Stimulated activated CD8-positive, alpha-beta memory T cell treated with anti-CD3 and anti-CD28 coated beads, Interleukin-2, amount 100 ng/mL, for 1 hour (primary cell): ENCODE measurements around the gene DIAPH1.
"Not testable (repeated sequence)": the region's sequence is repeated elsewhere in the genome, so short reads cannot be mapped to it uniquely, and the experiment has no call there.

ENCODE experiments used
- DNase-seq, 2 donors: peaks; one replicate each; pipeline ENCODE4 v3.0.0-alpha.2; 2020; ENCODE audit warnings: low read depth in 2 of 2

DIAPH1 gene

DNA sequence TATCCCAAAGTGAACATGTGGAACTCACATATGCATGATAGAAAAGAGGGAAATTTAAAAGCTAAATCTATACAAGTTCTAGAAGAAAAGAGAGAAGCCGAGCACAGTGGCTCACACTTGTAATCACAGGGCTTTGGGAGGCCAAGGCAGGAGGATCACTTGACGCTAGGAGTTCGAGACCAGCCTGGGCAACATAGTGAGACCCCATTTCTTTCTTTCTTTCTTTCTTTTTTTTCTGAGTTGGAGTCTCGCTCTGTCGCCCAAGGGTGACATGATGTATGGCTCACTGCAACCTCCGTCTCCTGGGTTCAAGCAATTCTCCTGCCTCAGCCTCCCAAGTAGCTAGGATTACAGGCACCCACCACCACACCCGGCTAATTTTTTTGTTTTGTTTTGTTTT lies 8.9 kb downstream of the DIAPH1 start:
- DNase-seq: not testable (repeated sequence)

DNA sequence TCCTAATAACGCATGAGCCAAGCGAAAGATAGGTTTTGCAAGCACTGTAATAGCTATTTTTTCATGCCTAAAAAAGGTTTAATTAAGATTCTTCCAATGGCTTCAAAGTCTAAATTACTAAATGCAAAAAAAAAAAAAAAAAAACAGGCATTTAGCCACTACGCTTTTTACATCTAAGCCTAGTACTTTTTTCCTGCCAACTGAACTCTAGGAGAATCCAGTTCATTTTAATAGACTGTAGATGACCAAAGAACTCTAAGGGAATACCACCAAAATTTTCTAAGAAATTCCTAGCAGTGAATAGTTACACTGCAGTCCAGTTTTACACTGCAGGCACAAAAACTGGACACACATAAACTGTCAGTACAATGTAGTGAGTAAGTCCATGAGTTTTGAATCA lies 9.8 kb downstream of the DIAPH1 start:
- no peak for DNase-seq

DNA sequence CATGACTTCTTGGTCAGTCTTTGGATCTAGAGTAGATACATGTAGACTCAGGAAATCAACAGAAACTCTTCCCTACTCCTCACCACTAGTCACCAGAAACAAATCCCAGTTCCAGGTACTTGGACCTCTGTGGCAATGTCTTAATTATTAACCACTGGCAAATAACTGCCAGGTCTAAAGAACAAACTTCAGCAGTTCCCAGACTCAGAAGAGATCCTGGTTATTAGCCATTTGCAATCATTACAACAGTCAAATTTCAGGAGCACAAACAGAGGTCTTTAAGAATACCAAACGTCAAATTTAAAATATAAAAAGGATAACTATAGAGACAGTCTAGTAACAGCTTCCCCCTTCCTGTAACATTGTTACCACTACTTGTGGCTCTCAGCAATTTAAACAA lies 10.2 kb downstream of the DIAPH1 start:
- DNase-seq: no peak

DNA sequence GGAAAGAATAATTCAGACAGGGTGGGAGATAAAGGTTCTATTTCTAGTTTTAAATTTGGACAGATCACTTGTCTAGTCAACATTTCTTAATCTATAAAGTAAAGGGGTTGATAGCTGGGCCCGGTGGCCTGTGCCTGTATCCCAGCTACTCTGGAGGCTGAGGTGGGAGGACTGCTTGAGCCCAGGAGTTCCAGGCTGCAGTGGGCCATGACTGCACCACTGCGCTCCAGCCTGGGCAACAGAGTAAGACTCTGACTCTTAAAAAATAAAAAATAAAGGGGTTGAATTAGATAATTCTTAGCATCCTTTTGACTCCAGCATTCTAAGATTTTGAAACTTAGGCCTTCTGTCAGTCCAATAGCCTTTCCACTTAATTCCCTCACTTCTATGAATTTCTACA lies 10.8 kb downstream of the DIAPH1 start:
- no peak for DNase-seq

DNA sequence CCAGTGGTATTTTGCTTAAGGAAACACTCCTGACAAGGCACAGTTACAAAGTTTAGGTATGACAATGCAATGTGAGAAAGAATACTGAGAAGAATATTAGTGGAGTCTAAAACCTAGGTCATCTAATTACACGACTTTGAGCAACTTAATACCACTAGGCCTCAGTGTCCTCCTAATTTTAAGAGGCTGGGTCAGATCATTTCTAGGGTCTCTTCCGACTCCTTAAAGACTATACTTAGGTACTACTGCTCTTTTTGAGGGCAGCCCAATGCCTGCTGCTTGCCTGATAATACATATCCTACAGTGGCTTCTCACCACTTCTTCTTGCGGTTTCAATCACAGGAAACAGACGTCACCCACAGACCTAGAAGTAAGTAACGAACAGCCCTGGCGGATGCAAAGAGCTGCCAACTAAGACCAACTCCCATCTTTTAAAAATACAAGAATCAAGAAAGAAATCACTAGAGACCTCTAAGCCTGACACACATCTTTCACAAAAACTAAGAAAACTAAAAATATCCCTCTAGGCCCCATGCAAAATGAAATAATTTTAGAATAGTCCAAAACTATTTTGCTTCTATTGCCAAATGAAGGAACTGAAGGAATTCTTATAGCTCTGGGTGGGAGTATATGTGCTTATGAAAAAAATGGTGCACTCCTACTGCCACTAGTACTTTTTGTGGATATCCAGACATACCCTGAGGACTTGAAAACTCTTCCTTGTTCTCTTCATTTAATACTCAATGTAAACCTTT lies 13.1 kb downstream of the DIAPH1 start:
- DNase-seq: peak; percentile 55 to 56

DNA sequence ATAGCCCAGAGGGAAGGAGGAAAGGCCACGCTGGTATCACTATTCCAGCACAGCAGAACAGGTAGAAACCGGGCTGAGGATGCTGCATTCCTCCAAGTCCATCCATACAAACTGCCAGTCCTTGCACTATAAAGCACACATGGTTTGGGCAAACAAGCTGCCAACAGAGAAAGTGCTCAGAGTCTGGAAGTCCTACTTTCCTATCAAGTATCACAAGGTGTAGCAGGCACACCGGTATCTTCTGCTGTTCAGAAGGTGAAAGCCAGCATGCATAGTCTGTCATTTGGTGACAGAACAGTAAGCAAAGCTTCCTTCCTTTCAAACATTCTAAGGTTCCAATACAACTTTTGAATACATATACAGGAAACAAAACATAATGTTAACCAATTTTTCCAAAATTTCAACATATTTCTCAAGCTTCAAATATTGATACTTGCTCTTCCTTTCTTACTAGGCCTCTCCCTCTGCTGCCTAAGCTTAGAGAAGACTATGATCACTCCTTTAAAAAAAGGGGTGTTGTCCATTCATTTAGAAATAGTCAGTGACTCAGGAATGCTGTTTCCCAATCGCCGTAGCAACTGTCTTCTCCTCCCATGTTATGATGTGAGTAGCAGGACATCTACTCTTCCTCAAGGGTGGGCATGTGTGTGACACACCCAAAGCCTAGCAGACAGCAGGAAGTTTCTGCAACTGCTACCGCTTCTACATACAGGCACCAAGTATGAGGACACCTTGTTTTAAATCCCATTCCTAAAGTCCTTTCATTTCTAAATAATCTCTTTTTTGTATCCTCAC lies 14.7 kb downstream of the DIAPH1 start:
- no peak for DNase-seq

DNA sequence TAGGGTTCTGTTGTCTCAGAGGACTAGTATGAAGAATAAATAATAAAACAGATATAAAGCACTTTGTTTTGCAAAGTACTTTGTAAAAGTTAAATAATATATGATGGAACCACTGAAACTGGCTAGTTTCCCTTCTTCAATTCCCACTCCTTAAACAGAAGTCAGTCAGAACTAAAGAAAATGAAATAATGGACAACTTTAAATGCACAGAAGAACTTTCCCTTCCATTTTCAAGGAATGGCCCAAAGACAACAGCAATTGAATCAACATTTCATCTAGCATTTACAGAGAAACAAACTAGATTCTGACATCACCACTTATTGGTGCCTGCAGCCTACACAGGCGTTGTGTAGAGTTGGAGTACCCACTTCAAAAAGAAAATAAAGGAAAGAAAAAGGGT lies 16.2 kb downstream of the DIAPH1 start:
- DNase-seq: no peak

DNA sequence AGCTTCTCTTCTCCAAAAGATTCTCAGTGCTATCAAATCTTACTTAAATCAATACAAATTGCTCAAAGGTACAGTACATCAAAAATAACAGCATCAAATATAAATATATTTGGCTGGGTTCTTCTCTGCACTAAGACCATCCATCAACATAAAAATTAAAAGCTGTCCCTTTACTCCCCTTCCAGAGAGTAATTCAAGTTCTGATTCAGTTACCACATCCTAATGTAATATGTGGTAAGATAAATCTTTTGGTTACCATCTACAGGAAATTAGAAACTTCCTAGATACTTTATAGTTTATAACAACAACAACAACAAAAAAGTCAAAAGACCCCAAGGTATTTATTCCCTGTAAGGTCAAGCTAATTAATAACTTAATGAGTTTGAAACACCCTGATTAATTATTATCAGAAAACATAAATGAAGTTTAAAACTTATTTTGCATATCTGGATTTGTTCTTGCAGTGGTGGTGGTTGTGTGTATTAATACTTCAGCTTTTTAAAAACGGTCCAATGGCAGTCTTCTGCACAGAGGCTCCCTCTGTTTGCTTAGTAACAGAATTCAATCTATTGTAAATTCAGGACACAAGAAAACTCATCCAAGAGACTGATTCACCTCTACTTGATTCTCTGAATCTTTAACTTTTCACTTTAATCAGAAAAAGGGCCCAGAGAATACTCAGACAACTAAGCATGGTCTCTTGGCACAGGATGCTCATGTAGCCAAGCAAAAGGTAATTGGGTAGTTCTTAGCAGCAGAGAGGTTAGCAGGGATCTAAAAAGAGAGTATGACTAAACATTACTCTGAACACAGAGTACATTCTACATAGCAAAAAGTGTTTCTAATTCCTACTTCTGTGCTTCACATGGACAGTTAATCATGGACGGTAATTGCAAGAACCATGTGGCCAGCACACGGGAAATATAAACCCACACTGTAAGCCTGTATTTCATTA lies 20.1 kb downstream of the DIAPH1 start:
- DNase-seq: no peak

DNA sequence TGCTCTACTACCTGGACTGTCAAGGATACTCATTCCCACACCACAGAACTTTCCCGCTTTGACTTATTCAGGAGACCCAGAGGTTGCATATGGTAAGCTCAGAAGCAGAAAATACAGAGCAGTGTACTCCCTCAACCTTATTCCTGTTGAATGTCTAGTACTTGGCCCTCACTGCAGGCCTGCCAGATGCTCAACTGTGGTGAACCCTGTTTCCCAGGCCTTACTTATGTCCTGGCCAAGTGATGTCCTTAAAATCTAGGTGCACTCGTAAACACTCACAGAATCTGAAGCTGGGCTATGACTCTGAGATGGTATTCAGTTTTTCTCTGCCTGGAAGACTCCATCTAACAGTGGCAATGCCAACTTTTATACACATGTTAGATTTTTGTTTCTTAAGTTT lies 21.0 kb downstream of the DIAPH1 start:
- no peak for DNase-seq

DNA sequence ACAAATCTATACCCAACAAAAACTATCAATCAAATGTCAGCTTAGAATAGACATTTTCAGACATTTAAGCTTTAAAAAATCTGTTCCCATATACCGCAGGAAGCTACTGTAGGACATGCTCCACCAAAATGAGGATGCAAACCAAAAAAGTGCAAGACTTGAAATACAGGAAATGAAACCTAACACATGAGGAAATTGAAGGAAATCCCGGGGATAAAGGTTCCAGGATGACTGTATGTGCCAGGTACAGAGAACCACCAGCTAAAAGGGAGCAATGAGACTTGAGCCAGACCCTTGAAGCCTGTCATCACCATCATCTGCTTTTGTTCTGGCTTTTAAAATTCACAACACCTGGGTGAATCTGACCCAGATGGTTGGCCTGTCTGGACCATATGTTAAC lies 21.4 kb downstream of the DIAPH1 start:
- no peak for DNase-seq

DNA sequence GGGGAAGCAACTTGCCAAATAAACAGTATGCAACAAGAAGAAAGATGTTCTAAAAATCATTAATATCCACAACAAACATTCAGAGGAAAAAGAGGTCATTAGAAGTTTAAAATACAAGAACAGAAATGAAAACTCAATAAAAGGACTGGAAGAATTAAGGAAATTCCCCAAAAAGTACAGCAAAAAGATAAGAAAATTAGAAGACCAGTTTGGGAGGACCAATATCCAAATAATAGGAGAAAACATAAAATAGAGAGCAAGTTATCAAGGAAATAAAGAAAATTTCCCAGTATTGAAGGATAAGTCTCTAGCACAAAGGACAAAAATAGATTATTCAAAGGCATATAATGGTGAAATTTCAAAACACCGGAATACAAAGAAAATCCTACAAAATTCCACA lies 21.9 kb downstream of the DIAPH1 start:
- no peak for DNase-seq

DNA sequence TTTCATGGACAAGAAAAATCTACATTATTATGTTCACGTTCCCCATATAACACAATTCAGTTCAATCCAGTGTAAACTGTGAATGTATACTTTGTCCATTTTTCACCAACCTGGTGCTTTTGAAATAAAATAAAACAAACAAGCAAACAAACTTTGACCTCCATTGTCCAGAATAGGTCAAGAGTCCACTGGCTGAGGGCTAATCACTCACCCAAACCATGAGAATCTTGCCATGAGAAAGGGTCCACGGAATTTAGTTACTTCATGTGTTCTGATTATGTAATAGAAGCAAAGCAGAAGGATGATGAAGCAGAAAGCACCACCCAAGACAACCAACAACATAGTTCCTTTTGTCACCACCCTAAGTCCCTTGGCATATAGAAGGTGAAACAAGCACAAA lies 28.7 kb downstream of the DIAPH1 start:
- no peak for DNase-seq

DNA sequence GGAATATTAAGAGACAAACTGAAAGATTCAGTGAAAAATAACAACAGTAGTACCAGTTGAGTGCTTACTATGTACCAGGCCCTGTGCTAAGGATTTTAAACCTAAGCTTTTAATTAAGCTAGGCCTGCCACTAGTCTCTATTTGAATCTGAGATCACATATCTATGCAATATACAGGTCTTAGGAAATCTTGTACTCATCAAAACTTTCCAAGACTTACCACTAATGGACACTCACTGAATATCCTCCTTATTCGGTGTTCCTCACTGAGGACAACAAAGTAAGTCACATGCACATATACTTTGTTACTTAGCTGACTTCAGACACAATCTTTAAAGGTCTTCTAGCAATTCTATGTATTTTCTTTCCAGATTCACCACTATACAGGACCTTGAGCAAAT lies 32.6 kb downstream of the DIAPH1 start:
- DNase-seq: no peak

DNA sequence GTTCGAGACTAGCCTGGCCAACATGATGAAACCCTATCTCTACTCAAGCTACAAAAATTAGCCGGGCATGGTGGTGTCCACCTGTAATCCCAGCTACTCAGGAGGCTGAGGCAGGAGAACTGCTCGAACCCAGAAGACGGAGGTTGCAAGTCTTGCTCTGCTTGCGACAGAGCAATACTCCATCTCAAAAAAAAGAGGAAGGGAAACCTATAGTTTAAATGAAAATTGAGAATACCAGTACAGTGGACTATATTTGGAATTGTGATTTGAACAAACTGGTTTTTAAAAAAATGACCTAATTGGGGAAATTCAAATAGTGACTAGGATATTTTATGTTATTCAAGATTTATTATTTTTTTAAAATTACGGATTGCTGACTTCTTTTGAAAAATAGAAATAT lies 33.2 kb downstream of the DIAPH1 start:
- no peak for DNase-seq

DNA sequence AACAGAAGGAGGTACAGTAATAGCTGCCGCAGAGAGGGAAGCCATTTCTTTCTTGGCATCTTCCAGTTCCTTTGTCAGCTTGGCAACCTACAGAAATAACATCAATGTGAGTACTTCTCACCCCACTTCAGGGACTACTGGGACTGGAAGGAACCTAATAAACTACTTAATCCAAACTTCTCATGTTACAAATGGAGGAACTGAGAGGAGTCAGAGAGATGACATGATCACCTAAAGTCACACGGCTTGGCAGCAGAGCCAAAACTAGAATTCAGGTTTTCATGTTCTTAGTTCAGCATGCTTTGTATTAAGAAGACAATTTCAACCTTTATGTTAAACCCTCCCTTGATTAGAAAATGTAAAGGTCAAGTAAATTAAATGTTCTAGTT lies 44.7 kb downstream of the DIAPH1 start:
- DNase-seq: no peak

DNA sequence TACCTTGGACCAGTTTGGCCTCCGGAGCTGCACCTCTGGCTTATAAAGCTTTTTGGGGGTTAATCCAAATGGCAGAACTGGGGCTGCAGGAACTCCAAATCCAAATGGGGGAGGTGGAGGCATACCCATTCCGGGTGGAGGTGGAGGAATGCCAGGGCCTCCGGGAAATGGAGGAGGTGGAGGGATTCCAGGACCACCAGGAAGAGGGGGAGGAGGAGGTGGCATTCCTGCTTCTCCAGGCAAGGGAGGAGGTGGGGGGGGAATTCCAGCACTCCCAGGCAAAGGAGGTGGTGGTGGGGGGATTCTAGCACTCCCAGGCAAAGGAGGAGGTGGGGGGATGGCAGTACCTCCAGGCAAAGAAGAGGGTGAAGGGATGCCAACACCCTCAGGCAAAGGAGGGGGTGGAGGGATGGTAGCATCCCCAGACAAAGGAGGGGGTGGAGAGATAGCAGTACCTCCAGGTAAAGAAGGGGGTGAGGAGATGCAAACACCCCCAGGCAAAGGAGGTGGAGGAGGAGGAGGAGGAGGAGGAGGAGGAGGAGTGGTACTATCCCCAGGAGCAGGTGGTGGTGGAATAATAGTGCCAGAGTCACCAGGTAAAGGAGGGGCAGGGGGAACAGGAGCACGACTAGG lies 45.2 kb downstream of the DIAPH1 start:
- DNase-seq: no peak

DNA sequence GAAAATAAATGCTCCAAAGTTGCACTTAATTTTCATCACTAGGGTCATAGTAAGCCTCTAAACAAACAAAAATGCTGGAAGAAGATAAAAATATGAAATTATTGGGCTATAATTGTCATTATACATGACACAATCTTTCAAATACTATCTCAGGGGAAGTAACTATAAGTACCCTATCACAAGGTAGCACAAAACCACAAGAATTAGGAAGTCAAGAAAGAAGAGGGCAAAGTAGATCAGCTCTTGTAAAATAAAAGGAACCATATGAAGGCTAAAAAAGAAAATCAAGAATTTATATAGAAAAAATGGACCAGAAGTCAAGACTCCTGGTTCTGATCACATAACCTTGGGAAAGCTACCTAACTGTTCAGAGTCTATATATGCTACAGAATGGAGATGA lies 48.1 kb downstream of the DIAPH1 start:
- DNase-seq: no peak

DNA sequence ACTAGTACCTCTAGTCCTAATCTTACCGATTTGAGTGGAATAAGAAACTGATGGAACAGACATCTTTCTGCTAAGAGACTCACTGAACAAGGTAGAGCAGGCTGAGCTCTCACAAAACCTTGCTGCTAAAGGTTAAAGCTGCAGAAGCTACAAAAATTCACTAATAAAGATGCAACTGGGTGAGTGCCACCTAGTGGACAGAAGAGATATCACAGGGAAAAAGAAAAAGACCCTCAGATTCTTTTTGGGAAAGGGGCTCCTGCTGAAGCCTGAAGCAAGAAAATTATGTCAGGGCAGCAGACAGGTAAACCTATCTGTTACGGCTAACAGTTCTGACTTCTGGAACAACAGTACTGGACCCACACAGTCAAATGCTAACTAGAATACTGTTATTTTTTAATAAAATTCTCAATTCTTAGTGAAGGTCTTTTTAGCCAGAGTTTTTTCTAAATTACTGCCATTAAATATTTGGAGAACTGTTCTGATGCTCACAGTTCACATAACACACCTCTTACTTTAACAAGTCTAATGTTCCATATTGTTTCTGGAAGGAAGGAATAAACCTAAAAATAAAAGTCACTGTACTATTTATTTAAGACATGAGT lies 51.2 kb downstream of the DIAPH1 start:
- DNase-seq: no peak

DNA sequence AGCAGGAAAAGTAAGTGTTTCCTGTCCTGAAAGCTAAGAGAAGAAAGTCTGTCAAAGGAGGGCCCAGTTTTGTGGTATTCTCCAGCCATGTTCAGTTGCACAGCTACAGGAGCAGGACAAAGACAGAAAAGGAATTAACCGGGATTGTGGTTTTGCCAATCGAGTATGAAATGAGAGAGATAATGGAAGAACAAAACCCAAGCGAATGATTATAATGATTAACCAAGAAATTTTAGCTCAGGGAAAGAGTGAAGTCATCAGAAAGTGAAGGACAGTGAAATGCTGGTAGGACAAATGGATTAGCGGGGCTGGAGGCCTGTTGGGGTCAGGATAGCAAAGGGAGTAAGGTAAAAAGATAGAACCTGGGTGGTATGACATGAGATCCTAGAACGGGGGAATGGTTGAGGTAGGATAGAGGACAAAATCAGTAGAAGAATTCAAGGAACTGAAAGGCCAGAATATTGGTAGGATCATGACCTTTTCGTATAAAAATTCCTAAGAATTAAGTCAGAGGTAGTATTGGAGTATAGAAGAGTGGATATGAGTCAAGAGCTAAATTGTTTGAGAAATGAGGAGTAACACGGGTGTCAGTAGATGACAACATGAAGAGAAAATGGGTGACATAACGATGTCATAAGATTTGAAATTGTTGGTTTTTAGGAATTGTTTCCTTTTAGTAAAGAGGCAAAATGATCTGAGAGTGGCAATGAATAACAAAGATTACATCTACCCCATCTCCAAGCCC lies 52.8 kb downstream of the DIAPH1 start:
- no peak for DNase-seq

DNA sequence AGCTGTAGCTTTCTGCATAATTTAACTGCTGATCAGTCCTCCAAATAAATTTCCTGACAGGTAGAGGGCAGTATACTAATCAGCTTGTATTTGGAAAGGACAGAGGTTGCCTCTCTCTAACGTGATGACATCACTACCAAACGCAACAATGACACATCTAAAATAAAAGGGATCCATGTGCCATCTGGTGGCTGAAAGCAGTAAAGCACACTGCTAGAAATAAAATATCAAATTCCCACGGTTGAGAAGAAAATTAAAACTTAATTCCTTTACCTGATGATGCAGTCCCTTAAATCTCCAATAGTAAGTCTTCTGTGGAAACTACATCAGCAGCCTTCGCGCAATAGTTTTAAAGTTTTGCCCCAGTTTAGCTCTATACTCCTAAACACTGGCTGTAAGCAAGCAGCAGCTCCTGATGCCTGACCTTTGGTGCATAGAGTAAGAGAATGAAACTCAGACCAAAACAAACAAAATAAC lies 54.5 kb downstream of the DIAPH1 start:
- DNase-seq: peak; percentile 21 to 27
